Measurements from ENCODE around the gene ACE. TPM values are rescaled to one million over a fixed set of nuclear protein-coding genes. Genes with fewer than 3 reads are reported as not detected.

The ACE gene
- total RNA-seq, 6 donors from 2014 or later = 21.1 to 90.6 (median 65.1) TPM

DNA sequence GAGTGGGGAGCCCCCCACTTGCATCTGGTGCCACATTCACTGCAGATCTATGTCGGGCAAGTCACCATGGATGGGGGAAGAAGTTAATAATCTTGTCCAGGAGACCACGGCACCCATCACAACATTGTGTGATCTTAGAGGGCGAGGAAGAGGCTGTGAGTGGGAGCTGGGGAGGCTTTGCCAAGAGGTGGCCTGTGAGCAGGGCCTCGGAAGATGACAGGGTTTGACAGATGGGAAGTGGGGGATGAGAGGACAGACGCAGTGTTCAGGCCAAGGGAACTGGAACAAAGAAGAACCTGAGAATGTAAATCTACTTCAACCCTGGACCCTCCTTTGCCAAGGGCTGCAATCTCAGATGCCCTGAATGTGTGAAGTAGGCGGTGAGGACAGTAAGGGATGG, 12.4 kb downstream of the ACE start:
- Histone ChIP-seq H3K9me3 (no peaks in the 10 kb centered on the region), H3K4me1 (peaks cover 0 to 9% (median 4%) of the 10 kb centered on the region in 4 donors), H3K27me3 (no peaks in the 10 kb centered on the region), H3K4me3 (no peak overlapping the region), H3K36me3 (no peaks in the 10 kb centered on the region), H3K27ac (peak overlapping the region in 2 of 4 donors; percentile 26 to 35)
- WGBS, 2 donors = 74 to 88% methylated on average over 6 of the region's 6 CpGs
- DNase-seq (no peak), ATAC-seq (ENCODE audit: low FRiP score in 2 of 2) (no peak)
- TF ChIP-seq EP300 (IDR thresholded peaks at IDR 0.05) = no peak
- TF ChIP-seq POLR2AphosphoS5 (IDR thresholded peaks at IDR 0.05) = no peak
- TF ChIP-seq, protein P1, sequence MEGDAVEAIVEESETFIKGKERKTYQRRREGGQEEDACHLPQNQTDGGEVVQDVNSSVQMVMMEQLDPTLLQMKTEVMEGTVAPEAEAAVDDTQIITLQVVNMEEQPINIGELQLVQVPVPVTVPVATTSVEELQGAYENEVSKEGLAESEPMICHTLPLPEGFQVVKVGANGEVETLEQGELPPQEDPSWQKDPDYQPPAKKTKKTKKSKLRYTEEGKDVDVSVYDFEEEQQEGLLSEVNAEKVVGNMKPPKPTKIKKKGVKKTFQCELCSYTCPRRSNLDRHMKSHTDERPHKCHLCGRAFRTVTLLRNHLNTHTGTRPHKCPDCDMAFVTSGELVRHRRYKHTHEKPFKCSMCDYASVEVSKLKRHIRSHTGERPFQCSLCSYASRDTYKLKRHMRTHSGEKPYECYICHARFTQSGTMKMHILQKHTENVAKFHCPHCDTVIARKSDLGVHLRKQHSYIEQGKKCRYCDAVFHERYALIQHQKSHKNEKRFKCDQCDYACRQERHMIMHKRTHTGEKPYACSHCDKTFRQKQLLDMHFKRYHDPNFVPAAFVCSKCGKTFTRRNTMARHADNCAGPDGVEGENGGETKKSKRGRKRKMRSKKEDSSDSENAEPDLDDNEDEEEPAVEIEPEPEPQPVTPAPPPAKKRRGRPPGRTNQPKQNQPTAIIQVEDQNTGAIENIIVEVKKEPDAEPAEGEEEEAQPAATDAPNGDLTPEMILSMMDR (IDR thresholded peaks at IDR 0.05) = no peak

DNA sequence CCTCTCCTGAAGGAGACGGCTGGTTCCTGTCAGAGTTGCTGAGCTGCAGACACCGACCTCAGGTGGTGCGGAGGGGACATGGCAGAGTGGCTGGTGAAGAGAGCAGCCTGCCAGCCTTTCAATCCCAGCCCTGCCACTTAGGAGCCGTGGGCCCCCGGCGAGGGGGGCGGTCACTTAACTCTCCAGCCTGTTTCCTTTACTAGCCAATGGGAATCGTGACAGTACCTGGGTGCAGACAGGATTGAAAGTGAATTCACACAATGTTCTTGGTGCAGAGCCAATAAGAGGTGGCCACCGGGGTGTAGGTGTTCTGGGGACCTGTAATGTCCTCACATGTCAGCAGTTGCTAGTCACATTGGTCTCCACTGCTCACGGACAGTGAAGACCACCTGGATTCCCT, 13.5 kb downstream of the ACE start:
- WGBS, 2 donors = 58 to 76% methylated on average over 4 to 10 of the region's 10 CpGs
- DNase-seq (peak in 1 of 2 donors; percentile 59), ATAC-seq (ENCODE audit: low FRiP score in 2 of 2) (no peak)
- peaks cover 0 to 9% (median 4%) of the 10 kb centered on the region in 4 donors for H3K4me1 ChIP-seq
- peak overlapping the region in 1 of 4 donors; percentile 44 for H3K27ac ChIP-seq
- no peaks in the 10 kb centered on the region for H3K9me3 ChIP-seq
- TF ChIP-seq EP300 (IDR thresholded peaks at IDR 0.05) (no peak), POLR2A (IDR thresholded peaks at IDR 0.05) (no peak), POLR2AphosphoS5 (IDR thresholded peaks at IDR 0.05) (no peak)
- TF ChIP-seq, protein P1 (IDR thresholded peaks at IDR 0.05) = no peak
- H3K4me3 ChIP-seq = no peak overlapping the region
- no peaks in the 10 kb centered on the region for H3K27me3 ChIP-seq
- no peaks in the 10 kb centered on the region for H3K36me3 ChIP-seq

DNA sequence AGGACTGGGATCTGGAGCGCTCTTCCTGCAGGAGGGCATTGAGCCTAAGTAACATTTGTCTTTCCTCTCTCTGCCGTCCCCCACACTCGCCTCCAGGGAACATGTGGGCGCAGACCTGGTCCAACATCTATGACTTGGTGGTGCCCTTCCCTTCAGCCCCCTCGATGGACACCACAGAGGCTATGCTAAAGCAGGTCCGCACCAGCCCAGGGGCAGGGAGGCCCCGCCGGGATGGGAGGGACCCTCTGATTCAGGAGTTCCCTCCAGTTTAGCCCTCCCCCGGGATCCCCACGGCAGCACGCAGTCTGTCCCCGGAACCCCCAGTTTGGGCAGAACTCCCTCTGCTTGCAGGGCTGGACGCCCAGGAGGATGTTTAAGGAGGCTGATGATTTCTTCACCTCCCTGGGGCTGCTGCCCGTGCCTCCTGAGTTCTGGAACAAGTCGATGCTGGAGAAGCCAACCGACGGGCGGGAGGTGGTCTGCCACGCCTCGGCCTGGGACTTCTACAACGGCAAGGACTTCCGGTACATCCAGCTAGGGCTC, 14.1 kb downstream of the ACE start:
- Histone ChIP-seq H3K9me3 (no peaks in the 10 kb centered on the region), H3K27ac (peak overlapping the region in 1 of 4 donors; percentile 27), H3K4me3 (no peak overlapping the region), H3K27me3 (no peaks in the 10 kb centered on the region), H3K36me3 (no peaks in the 10 kb centered on the region), H3K4me1 (peaks cover 0 to 9% (median 4%) of the 10 kb centered on the region in 4 donors)
- ATAC-seq (ENCODE audit: low FRiP score in 2 of 2) (no peak), DNase-seq (peak in 1 of 2 donors; percentile 57)
- TF ChIP-seq POLR2A (IDR thresholded peaks at IDR 0.05) (no peak), EP300 (IDR thresholded peaks at IDR 0.05) (no peak), POLR2AphosphoS5 (IDR thresholded peaks at IDR 0.05) (no peak)
- TF ChIP-seq, protein P1 (IDR thresholded peaks at IDR 0.05) = no peak
- 91 to 94% methylated on average over 9 to 20 of the region's 22 CpGs for WGBS, 2 donors

DNA sequence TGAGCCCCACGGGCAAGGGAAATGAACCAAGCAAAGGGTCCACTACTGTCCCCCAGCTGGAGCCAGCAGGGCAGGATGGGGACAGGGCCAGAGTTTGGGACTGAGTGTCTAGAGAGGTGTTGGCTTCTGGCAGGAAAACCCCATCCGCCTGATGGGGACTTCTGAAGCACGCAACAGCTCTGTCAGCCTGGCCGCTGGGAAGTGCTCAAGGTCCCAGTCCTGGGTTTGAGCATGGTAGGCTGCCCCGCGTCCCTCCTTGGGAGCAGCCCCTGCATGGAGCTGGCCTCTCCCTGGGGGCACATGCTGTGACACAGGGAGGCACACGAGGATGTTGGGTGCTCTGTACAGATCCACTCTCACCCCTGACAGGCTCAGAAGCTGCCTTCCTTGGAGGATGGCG, 14.6 kb downstream of the ACE start:
- H3K4me3 ChIP-seq = no peak overlapping the region
- WGBS, 2 donors = 79% methylated on average over 4 of the region's 8 CpGs; no CpG with 5 or more reads in 1 of the 2 donors
- DNase-seq = peak in 1 of 2 donors; percentile 59
- H3K9me3 ChIP-seq = no peaks in the 10 kb centered on the region
- no peak for TF ChIP-seq POLR2A (IDR thresholded peaks at IDR 0.05)
- TF ChIP-seq EP300 (IDR thresholded peaks at IDR 0.05) = no peak
- TF ChIP-seq POLR2AphosphoS5 (IDR thresholded peaks at IDR 0.05) = no peak
- TF ChIP-seq, protein P1 (IDR thresholded peaks at IDR 0.05) = no peak
- H3K4me1 ChIP-seq = peaks cover 2 to 8% (median 5%) of the 10 kb centered on the region in 4 donors
- H3K27me3 ChIP-seq = no peaks in the 10 kb centered on the region
- peak overlapping the region in 1 of 4 donors; percentile 27 for H3K27ac ChIP-seq
- no peak for ATAC-seq (ENCODE audit: low FRiP score in 2 of 2)
- H3K36me3 ChIP-seq = no peaks in the 10 kb centered on the region
